NCI-H2196 treated with DMSO at 0.1 percent for 48 hours (cell line): ENCODE results near the gene D2HGDH.
"Not testable (repeated sequence)": the region's sequence is repeated elsewhere in the genome, so short reads cannot be mapped to it uniquely, and the experiment has no call there.

Experiments used
- DNase-seq: peaks from one replicate; lab custom pipeline; 2025; ENCODE audit not compliant: unreplicated experiment; lab: John Stamatoyannopoulos, UW

Gene D2HGDH

DNA sequence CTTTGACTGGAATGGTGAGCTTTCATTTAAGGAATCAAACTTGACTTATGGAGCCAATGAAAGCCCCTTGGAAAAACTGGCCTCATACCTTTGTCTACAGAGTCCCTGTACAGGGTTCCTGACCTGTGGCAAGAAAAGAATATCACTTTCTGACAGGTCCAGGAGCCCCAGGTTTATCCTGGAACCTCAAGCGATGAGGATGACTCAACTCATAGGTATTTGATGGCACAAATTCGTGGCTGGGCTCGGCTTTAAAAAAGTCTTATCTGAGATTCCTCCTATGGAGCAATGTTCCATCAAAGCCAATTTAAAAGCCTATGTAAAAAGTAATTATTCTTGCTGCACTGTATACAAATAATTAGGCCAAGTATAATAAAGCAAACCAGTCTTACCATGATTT lies 57.0 kb downstream of the D2HGDH start:
- not testable (repeated sequence) for DNase-seq

DNA sequence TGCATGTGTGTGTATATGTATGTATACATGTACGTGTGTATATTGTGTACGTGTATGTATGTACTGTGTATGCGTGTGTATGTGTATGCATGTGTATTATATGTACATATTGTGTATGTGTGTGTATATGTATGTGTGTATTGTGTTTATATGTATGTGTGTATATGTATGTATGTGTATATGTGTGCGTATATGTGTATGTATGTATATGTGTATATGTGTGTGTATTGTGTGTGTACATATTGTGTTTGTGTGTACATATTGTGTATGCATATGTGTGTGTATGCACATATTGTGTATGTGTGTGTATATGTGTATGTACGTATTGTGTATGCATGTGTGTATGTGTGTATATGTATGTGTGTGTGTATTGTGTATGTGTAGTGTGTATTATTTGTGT lies 59.0 kb downstream of the D2HGDH start:
- DNase-seq, result no peak

DNA sequence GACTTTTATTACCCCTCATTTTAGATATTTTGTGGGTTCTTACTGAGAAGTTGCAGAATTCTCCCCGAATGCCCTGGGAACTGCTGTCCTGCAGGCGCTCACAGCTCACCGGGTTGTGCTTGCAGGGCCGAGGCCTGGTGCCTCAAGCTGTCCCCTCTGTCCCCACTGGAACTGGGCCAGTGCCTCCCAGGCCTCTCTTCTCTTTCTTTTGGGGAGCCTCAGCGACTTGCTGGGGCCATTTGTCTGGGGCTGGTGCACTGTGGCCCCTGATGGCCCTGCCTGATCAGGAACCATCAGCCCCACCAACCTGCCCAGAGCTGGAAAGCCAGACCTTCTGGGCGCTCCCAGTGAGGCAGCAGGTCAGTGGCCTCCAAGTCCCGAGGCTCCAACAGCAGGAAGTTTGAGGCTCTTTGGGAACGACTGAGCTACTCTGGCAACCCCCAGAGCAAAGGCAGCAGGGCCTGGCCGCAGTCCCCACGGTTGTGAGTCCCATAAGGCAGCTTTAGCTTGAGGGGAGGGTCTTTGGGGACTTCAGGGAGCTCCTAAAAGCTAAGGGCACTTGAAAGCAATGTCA lies 59.9 kb downstream of the D2HGDH start:
- DNase-seq, result no peak

DNA sequence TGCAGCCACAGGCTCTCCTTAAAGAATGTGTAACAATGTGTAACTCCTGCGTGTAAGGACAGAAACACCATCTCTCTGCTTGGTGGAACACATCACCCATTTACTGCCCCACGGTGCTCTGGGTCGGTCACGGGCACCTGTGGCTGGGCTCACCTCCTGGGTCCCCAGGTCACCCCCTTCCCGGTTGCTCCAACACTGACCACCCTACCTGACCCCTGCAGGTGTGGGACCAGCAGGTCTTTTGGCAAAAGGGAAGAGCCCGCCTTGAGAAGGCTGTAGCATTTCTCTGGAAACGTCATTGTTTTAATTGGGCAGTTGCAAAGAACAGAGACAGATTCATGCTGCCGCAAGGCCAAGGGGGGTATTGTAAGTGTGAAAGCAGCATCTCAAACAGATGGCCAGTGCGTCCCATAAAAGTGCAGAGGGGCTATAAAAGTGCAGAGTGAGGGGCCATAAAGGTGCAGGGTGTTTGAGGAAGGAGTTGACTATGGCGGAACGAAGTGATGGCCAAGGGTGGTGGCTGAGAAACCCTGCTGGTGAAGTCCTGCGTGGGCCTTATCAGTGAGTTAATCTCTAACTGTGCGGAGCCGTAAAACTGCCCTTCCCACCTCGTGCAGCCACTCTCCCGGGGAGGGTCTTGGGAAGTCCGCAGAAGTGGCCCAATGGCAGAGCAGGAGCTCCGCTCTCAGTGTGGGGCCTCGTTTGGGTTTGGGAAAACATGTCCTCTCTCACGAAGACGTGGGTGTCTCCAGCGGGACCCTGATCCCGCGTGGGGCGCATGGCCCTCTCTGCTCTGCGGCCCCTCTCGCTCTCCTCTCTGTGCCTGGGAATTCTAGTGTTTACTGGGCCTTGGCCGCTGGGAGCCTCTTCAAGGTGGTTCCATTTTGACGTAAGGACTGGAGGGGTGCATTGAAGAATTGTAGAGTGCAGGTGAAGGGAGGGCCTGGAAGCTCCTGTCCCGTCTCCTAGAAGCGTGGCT lies 60.9 kb downstream of the D2HGDH start:
- DNase-seq, result no peak

DNA sequence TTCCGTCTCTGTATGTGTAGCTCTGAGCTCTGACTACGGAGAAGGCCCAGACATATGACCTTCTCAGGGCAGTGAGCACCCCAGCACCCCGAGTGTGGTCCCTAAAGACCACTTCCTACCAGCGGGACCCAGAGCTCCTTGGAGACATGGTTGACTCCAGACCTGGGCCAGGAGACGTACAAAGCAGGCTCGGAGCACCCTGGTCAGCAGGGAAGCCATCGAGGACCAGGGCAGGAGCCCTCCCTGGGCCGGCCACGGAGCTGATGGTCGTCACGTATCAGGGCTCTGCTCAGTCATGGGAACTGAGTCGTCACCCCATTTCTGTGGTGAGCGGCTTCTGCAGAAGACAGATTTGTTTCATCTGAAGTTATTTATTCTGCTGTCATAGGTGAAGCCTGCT lies 61.8 kb downstream of the D2HGDH start:
- DNase-seq, result no peak

DNA sequence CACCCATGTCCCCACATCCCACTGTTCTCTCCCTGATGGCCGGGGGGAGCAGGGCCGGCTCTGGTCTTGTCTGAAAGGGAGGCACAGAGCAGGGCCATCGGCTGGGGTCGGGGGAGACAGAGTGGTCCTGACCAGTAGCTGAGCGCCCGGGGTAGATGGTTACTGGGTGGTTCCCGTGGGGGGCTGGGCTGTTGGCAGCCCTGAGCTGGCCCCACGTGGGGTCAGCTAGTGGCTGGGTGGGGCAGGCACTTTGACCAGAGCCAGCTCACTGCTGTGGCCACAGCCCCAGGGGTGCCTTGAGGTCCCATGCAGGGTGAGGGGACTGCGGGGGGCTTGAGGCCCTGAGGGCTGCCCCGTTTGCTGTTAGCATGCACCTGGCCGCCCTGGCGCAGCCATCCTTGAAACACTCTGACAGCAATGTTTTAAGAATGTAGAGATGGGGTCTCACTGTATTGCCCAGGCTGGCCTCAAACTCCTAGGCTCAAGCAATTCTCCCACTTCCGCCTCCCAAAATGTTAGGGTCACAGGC lies 62.2 kb downstream of the D2HGDH start:
- DNase-seq, result no peak

DNA sequence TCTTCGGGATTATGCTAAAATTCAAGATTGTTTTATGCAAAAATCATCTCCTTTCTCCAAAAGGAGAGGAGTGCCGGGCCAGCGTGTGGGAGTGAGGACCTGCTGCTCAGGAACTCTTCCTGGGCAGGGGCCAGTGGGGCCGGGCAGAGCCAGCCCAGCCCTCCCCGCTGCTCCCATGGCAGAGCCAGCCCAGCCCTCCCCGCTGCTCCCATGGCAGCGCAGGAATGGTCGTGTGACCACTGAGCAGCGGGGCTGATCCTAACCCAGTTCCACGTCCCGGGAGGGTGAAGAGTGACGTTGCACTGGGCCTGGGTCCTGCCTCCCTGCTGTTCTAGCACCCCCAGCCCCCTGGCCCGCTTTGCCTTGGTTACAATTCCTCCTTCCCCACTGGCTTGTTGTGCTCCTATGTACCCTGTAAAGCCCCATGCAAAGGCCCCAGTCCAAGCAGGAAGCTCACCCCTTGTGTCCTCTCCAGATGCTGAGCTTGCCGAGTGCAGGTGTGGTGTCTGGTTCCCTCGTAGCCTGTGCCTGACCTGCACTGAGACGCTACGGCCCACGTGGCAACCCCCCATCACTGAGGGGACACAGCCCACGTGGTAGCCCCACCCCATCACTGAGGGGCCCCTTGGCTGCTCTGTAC lies 63.1 kb downstream of the D2HGDH start:
- peak; percentile 64 for DNase-seq

DNA sequence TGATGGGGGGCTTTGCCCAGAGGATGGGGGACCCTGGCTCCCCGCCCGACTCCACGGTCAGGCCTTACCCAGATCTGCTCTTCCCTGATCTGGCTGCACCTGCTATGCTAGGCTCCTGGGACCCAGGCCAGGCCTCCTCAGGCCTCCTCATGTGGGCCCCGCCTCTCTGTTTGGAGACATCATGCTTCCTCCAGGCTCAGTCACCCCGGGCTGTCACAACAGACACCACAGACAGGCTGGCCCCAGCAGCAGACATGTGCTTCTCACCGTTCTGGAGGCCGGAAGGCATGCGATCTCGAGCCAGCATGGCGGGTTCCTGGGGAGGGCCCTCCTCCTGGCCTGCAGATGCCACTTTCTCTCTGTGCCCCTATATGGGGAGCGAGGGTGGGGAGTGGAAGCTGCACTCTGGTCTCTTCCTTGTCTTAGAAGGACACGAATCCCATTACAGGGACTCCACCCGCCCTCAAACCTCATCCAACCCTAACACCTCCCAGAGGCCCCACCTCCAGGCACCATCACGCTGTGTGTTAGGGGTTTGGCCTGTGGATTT lies 63.7 kb downstream of the D2HGDH start:
- peak; percentile 85 for DNase-seq

DNA sequence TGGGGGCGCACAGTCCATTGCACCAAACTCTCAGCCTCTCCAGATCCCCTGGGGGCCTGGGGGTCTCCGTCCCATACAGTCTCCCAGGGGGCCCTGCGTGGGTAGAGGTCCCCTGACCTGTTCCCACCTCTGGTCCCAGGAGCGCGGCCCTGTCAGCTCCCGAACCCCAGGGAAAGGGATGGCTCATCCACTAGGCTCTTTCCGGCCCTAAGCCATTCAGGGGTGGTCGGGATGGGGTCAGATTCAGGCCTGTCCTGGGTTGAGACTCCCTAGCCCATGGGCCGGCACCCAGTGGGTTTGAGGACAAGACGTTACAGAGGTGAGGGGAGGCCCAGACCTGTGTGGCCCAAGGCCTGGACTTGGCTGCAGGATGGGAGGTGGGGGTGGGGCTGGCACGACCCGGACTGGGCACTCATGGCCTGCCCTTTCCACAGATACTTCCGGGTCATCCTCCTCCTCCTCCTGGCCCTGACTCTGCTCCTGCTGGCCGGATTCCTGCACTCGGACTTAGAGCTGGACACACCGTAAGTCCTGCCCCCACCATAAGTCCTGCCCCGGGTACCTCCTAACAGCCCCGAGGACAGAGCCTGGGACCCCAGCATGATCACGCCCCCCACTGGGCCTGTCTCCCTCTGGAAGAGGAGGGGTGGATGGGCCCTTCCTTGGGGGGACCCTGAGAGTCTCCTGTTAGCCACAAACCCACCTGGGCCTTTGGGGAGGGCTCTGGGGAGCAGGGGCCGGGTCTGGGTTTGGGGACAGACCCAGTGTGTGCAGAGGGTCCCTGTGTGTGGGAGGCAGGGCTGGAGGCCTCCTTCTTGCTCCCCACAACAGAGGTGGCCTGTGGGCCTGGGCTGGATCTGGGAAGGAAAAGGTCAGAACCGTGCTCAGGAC lies 64.4 kb downstream of the D2HGDH start:
- no peak for DNase-seq

DNA sequence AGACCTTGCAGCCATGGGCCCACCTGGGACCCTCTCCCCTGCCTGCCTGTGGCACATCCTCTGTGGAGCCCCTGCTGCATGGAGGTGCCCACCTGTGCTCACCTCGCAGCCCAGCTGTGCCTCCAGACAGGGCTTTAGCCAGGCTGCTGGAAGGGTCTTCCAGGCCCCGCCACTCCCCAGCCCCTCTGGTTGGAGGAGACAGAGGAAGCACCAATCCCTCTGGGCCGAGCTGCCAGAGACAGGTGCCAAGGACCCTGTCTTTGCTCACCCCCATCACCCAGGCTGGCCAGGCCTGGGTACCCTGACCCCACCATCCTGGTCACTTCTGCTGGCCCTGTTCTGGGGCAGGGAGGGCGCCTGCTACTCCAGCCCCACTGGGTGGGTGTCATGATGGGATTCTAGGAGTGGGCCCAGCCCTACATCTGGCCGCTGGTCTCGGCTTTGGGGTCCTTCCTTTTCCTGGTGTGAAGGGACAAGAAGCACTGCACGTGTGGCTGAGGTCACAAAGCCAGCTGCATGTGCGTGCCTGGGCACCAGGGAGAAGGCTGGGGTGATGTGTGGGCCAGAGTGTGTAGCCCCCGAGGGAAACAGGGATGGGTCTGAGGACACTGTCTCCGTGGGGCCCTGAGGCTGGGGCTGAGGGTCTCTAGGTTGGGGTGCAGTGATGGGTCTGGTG lies 65.2 kb downstream of the D2HGDH start:
- DNase-seq, result no peak

DNA sequence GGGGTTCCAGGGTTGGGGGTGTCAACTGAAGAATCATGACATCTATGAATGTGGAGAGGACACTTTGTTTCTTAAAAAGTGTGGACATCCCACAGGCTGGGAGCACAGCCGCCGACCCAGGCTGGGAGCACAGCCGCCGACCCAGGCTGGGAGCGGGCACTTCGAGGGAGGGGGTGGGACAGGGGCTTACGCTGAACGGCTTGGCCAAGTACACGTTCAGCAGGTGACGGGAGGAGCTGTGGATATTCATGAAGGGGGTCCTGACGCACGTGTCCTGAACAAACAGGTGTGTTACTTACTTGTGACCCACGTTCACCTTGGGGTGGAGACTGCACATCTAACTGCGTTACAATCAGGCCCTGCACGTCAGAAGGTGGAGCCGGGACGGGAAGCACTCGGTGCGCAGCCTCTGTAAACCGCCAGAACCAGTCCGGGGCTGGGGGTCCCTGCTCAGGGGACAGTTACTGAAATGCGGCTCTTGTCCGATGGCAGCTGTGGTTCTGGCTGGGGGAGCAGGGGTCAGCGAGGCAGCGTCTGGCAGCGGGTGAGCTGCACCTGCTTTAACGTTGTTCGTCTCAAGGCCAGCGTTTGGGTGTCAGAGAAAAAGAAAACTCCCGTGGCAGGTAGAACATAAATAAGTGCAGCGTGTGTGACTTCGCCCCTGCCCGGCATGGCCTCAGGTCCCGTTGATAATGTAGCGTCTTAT lies 65.9 kb downstream of the D2HGDH start:
- not testable (repeated sequence) for DNase-seq

DNA sequence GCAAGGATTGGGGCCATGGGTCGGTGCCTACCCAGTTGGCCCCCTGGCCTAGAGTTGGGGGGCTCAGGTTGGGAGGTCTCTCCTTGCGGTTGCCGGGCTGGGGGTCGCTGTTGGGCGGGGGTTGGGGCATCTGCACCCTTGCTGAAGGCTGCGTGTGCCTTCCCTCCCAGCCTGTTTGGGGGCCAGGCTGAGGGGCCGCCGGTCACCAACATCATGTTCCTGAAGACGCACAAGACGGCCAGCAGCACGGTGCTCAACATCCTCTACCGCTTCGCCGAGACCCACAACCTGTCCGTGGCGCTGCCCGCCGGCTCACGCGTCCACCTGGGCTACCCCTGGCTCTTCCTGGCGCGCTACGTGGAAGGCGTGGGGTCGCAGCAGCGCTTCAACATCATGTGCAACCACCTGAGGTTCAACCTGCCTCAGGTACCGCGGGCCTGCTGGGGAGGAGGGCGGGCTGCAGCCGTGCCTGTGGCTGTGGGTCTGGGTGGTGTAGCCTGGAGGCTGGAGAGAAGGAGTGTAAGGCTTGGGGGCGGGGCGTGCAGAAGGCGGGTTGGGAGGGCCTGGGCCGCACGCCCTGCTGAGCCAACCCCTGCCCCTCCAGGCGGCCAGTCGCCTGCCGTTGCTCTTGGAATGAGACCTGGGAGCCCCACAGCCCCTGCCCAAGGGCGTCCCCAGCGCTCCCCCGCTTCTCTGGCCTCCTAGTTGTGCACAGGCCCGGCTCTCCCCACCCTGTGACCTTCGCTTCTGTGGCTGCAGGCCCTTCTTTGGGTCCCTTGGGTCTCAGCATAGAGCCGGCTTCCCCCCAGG lies 67.4 kb downstream of the D2HGDH start:
- DNase-seq, result no peak

DNA sequence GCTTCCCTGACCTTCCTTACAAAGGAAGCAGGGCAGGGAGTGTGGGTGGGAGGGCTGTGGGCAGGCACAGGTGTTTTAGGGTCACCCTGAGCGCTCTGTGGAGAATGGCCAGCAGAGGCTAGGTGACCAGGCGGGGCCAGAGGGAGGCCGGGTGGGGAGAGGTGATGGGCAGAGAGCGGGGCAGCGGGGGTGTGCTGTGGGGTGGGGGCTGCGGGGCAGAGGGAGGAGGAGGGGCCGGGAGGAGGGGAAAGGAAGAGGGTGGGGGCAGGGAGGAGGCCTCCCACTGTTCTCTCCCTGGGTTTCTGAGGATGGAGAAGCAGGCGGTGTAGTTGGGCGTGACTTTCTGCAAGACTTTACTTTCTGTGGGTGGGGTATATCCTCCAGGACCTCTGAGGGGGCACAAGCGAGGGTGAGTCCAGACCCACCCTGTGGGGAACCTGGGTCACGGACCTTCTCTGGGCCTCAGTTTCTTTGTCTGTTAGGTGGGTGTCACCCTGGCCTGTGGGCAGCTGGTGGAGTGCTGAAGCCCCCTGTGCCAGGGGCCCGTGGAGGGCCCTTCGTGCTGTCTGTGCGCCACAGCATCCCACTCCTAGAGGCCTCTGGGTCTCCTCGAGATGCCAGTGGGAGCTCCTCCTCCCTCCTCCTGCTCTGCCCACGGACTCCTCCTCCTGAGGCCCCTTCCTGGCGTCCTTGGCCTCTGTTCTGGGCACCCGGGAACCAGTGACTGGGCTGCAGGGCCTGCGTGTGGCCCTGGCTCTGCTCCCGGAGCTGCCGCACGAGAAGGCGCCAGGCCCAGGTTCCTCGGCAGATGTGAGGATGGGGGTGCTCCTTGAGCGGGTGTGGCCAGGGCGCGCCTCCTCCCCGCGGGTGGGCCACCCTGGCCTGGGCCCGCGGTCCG lies 68.2 kb downstream of the D2HGDH start:
- no peak for DNase-seq

DNA sequence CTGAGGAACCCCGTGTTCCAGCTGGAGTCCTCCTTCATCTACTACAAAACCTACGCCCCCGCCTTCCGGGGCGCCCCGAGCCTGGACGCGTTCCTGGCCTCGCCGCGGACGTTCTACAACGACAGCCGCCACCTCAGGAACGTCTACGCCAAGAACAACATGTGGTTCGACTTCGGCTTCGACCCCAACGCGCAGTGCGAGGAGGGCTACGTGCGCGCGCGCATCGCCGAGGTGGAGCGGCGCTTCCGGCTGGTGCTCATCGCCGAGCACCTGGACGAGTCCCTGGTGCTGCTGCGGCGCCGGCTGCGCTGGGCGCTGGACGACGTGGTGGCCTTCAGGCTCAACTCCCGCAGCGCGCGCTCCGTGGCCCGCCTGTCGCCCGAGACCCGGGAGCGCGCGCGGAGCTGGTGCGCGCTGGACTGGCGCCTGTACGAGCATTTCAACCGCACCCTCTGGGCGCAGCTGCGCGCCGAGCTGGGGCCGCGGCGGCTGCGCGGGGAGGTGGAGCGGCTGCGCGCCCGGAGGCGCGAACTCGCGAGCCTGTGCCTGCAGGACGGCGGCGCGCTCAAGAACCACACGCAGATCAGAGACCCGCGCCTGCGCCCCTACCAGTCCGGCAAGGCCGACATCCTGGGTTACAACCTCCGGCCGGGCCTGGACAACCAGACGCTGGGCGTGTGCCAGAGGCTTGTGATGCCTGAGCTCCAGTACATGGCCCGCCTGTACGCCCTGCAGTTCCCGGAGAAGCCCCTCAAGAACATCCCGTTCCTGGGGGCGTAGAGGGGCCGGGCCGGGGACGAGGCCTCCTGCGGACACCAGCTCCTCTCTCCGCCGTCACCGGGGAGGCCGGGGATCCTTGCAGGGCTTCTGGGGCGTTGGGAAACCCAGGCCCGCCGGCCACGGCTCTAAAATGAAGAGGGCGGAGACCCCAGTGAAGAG lies 69.2 kb downstream of the D2HGDH start:
- peak; percentile 63 for DNase-seq

DNA sequence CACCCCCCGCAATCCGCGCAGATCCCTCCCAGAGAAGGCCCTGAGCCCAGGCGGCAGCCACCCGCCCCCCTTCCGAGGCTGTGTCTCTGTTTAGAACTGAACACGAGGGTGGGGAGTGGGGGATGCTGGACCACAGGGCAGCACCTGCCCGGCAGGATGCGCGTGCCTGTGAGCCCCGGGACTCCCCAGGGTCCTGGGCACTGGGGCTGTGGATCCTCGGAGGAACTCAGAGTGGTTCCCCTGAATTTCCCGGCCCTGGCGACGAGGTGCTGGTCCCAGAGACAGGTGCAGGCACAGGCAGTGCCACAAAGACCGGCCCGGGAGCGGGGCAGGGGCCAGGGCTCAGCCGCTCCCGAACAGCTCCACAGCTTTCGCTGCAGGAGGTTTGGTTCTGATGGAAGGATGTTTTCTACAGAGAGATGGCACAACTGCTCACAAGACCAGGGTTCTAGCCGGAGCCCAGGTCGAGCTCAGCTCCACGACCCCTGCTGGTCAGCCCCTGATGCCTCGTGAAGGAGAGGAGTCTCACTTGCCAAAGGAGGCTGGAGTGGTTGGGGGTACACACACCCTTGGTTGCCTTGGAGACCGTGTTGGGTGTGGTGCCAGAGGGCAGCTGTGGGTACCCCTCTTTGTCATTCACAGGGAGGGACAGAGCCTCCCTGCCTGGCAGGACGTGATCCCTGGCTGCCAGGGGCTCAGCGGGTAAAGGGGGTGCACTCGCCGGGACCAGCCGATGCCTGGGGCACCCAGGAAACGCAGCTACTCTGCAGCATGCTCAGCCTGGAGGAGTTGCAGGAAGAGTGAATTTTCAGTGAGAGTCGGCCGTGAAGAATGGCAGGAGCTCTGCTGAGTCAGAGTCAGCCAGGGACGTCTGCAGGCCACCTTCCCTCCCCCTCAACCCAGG lies 70.1 kb downstream of the D2HGDH start:
- DNase-seq, result no peak
